HG03095 (cell line): ENCODE measurements around the gene RPL27.
"Not testable (repeated sequence)": the region's sequence is repeated elsewhere in the genome, so short reads cannot be mapped to it uniquely, and the experiment has no call there.

ENCODE experiments used
- ATAC-seq: cut with Tn5 transposase; IDR thresholded peaks from one replicate; pipeline ENCODE4 v1.9.1; 2021; ENCODE audit warnings: moderate library complexity; ENCODE audit not compliant: unreplicated experiment

RPL27 gene

GRCh38 chr17:42997984-42998938 is at the start of gene RPL27:
RPL27 (plus strand) TSS chr17:42998419; CDS start chr17:42998751, 332 bp downstream.
- peak; percentile 88 for ATAC-seq

GRCh38 chr17:42950044-42950783 is 48.0 kb upstream of the RPL27 start:
- no peak for ATAC-seq

GRCh38 chr17:42953669-42954068 is 44.5 kb upstream of the RPL27 start:
- no peak for ATAC-seq

- peak; percentile 85 for ATAC-seq
Measured at GRCh38 chr17:42964161-42964932, 33.9 kb upstream of the RPL27 start, which contains the start of gene AARSD1. AARSD1 (minus strand) TSS chr17:42964454; CDS start chr17:42964440, 14 bp downstream.

GRCh38 chr17:42967925-42968324 is 30.3 kb upstream of the RPL27 start:
- no peak for ATAC-seq

GRCh38 chr17:42969001-42969581 is 29.1 kb upstream of the RPL27 start:
- no peak for ATAC-seq

- no peak for ATAC-seq
Measured at GRCh38 chr17:42971589-42971988, 26.6 kb upstream of the RPL27 start.

- not testable (repeated sequence) for ATAC-seq
Measured at GRCh38 chr17:42973323-42973722, 24.9 kb upstream of the RPL27 start.

GRCh38 chr17:42975265-42975664 is 23.0 kb upstream of the RPL27 start:
- no peak for ATAC-seq

- not testable (repeated sequence) for ATAC-seq
Measured at GRCh38 chr17:42975701-42976100, 22.5 kb upstream of the RPL27 start.

GRCh38 chr17:42979511-42980273 is 18.5 kb upstream of the RPL27 start, which contains the start of gene PTGES3L:
PTGES3L (minus strand) TSS chr17:42980080; CDS start chr17:42980053, 27 bp downstream.
- ATAC-seq, result no peak

GRCh38 chr17:42980274-42980765 is 17.9 kb upstream of the RPL27 start, which contains the start of gene RUNDC1:
RUNDC1 (plus strand) TSS chr17:42980565; CDS start chr17:42980577, 12 bp downstream.
- peak; percentile 60 for ATAC-seq

GRCh38 chr17:42980766-42981397 is 17.3 kb upstream of the RPL27 start:
- ATAC-seq, result peak; percentile 35

GRCh38 chr17:42982266-42982665 is 16.0 kb upstream of the RPL27 start:
- ATAC-seq, result no peak

- ATAC-seq, result no peak
Measured at GRCh38 chr17:42985225-42985624, 13.0 kb upstream of the RPL27 start.

GRCh38 chr17:42989141-42989540 is 9.1 kb upstream of the RPL27 start:
- ATAC-seq, result no peak

- ATAC-seq, result no peak
Measured at GRCh38 chr17:42989726-42990652, 8.2 kb upstream of the RPL27 start.

GRCh38 chr17:42991471-42991870 is 6.7 kb upstream of the RPL27 start:
- no peak for ATAC-seq
